Measurements from ENCODE around the gene ZNF813. TPM values are rescaled to one million over a fixed set of nuclear protein-coding genes. Genes with fewer than 3 reads are reported as not detected.

The ZNF813 gene
- total and polyA plus RNA-seq, 2 experiments from 2014 or later = 2.8 to 8.6 TPM

- no peaks in the 10 kb centered on the region for H3K79me2 ChIP-seq
- no peaks in the 10 kb centered on the region for H3K36me3 ChIP-seq (replicated peaks; ENCODE audit: insufficient read depth, low read depth)
- H4K20me1 ChIP-seq (ENCODE audit: insufficient read depth, poor library complexity, severe bottlenecking) = no peaks in the 10 kb centered on the region
- TF ChIP-seq EZH2phosphoT487 (IDR thresholded peaks at IDR 0.05; ENCODE audit: low read depth, severe bottlenecking, unreplicated experiment) = no peak
- TF ChIP-seq EZH2 (IDR thresholded peaks at IDR 0.05; ENCODE audit: borderline replicate concordance) = no peak
- TF ChIP-seq CTCF (IDR thresholded peaks at IDR 0.05; ENCODE audit: poor library complexity) = no peak
- peak overlapping the region; percentile 86 for H3K27ac ChIP-seq
- no peaks in the 10 kb centered on the region for H3K9me3 ChIP-seq (ENCODE audit: low read depth)
- DNase-seq (ENCODE audit: low spot score) = peak; percentile 84
- no peak overlapping the region for H3K4me3 ChIP-seq
- H2AFZ ChIP-seq = no peak overlapping the region
- peaks cover 22% of the 10 kb centered on the region for H3K4me1 ChIP-seq (ENCODE audit: insufficient read depth)
- no peaks in the 10 kb centered on the region for H3K27me3 ChIP-seq
- no peak overlapping the region for H3K4me2 ChIP-seq
- H3K9me2 ChIP-seq (replicated peaks; ENCODE audit: insufficient read depth) = no peaks in the 10 kb centered on the region
- 78% methylated on average over 17 of the region's 17 CpGs for WGBS (ENCODE audit: low lambda C conversion rate, missing lambda C conversion rate)
Measured at GRCh38 chr19:53507523-53508442, 40.2 kb downstream of the ZNF813 start.

GRCh38 chr19:53509443-53509842 lies 41.9 kb downstream of the ZNF813 start:
- Histone ChIP-seq H4K20me1 (ENCODE audit: insufficient read depth, poor library complexity, severe bottlenecking) (no peaks in the 10 kb centered on the region), H3K27ac (peak overlapping the region; percentile 8), H3K9me2 (replicated peaks; ENCODE audit: insufficient read depth) (no peaks in the 10 kb centered on the region), H3K36me3 (replicated peaks; ENCODE audit: insufficient read depth, low read depth) (no peaks in the 10 kb centered on the region), H3K9me3 (ENCODE audit: low read depth) (no peaks in the 10 kb centered on the region), H3K79me2 (no peaks in the 10 kb centered on the region), H3K27me3 (no peaks in the 10 kb centered on the region), H3K4me1 (ENCODE audit: insufficient read depth) (peaks cover 21% of the 10 kb centered on the region), H3K4me3 (no peak overlapping the region), H2AFZ (no peak overlapping the region), H3K4me2 (no peak overlapping the region)
- DNase-seq (ENCODE audit: low spot score) = no peak
- TF ChIP-seq EZH2 (IDR thresholded peaks at IDR 0.05; ENCODE audit: borderline replicate concordance) (no peak), CTCF (IDR thresholded peaks at IDR 0.05; ENCODE audit: poor library complexity) (no peak), EZH2phosphoT487 (IDR thresholded peaks at IDR 0.05; ENCODE audit: low read depth, severe bottlenecking, unreplicated experiment) (no peak)
- 70% methylated on average over 3 of the region's 3 CpGs for WGBS (ENCODE audit: low lambda C conversion rate, missing lambda C conversion rate)

- 75% methylated on average over 5 of the region's 5 CpGs for WGBS (ENCODE audit: low lambda C conversion rate, missing lambda C conversion rate)
Measured at GRCh38 chr19:53509845-53510244, 42.3 kb downstream of the ZNF813 start.

More at GRCh38 chr19:53509845-53510244, 42.3 kb downstream of the ZNF813 start:
- no peak for TF ChIP-seq EZH2 (IDR thresholded peaks at IDR 0.05; ENCODE audit: borderline replicate concordance)
- no peak for TF ChIP-seq EZH2phosphoT487 (IDR thresholded peaks at IDR 0.05; ENCODE audit: low read depth, severe bottlenecking, unreplicated experiment)
- TF ChIP-seq CTCF (IDR thresholded peaks at IDR 0.05; ENCODE audit: poor library complexity) = no peak
- H4K20me1 ChIP-seq (ENCODE audit: insufficient read depth, poor library complexity, severe bottlenecking) = no peaks in the 10 kb centered on the region
- H3K4me2 ChIP-seq = no peak overlapping the region
- DNase-seq (ENCODE audit: low spot score) = no peak
- H3K27ac ChIP-seq = peak overlapping the region; percentile 8
- H2AFZ ChIP-seq = no peak overlapping the region
- H3K27me3 ChIP-seq = no peaks in the 10 kb centered on the region
- no peaks in the 10 kb centered on the region for H3K36me3 ChIP-seq (replicated peaks; ENCODE audit: insufficient read depth, low read depth)
- no peaks in the 10 kb centered on the region for H3K9me2 ChIP-seq (replicated peaks; ENCODE audit: insufficient read depth)
- peaks cover 17% of the 10 kb centered on the region for H3K4me1 ChIP-seq (ENCODE audit: insufficient read depth)
- no peak overlapping the region for H3K4me3 ChIP-seq
- no peaks in the 10 kb centered on the region for H3K79me2 ChIP-seq
- H3K9me3 ChIP-seq (ENCODE audit: low read depth) = no peaks in the 10 kb centered on the region
